Naive thymus-derived CD8-positive, alpha-beta T cell (primary cell): ENCODE data around the gene MRPS30. TPM values are rescaled to one million over a fixed set of nuclear protein-coding genes. Genes with fewer than 3 reads are reported as not detected.
A peak's percentile ranks its signal among the peaks of the same experiment; 100 is the strongest.
"Not testable (repeated sequence)": the region's sequence is repeated elsewhere in the genome, so short reads cannot be mapped to it uniquely, and the experiment has no call there.

ENCODE experiments used
- ATAC-seq, 2 donors: fragments of 150-1000 bp; cut with Tn5 transposase in 1 of 2; sonication (Bioruptor Pico), chemical (Tn5 transposase) in 1 of 2; 1 replicate in 1 of 2; 2 replicates in 1 of 2; pipeline ENCODE4 v1.10.0; 2021; ENCODE audit warnings: mild to moderate bottlenecking in 2 of 2, moderate library complexity in 2 of 2
- POLR2A ChIA-PET: fragments of 350-600 bp; sonication (Branson Sonifier 250); formaldehyde crosslinking; loops from one replicate; lab custom pipeline; 2021; ENCODE audit warnings: antibody characterized with exemption; lab: Charles Lee
- DNase-seq, 10 donors: peaks; one replicate each; pipeline versions ENCODE4 v3.0.0 to v3.0.0-alpha.2; 2020 to 2022
- H3K27ac Mint-ChIP-seq, 10 donors: one replicate each; pipeline ENCODE4 v1.8.0; 2020 to 2022; ENCODE audit warnings: mild to moderate bottlenecking in 10 of 10, mixed read lengths in 10 of 10, moderate library complexity in 4 of 10, inconsistent platforms in 1 of 10
- H3K27me3 Mint-ChIP-seq, 5 donors: one replicate each; pipeline ENCODE4 v1.8.0; 2021 to 2022; ENCODE audit warnings: mixed read lengths in 5 of 5
- H3K36me3 Mint-ChIP-seq, 3 donors: one replicate each; pipeline ENCODE4 v1.8.0; 2020 to 2022; ENCODE audit warnings: mixed read lengths in 3 of 3, mild to moderate bottlenecking in 2 of 3, inconsistent platforms in 1 of 3
- H3K4me1 Mint-ChIP-seq, 4 donors: one replicate each; pipeline ENCODE4 v1.8.0; 2021 to 2022; ENCODE audit warnings: mixed read lengths in 4 of 4
- H3K4me3 Mint-ChIP-seq, 10 donors: one replicate each; pipeline ENCODE4 v1.8.0; 2020 to 2022; ENCODE audit warnings: mild to moderate bottlenecking in 10 of 10, mixed read lengths in 10 of 10, moderate library complexity in 6 of 10, inconsistent platforms in 1 of 10
- H3K9me3 Mint-ChIP-seq, 9 donors: one replicate each; pipeline ENCODE4 v1.8.0; 2020 to 2022; ENCODE audit warnings: mixed read lengths in 9 of 9, mild to moderate bottlenecking in 3 of 9, inconsistent platforms in 1 of 9, moderate library complexity in 1 of 9
- polyA plus RNA-seq, 3 donors: library from polyadenylated mRNA; unstranded; fragments of 300-500 nt; fragmentation: Illumina TruSeq; gene quantifications; one replicate each; pipeline ENCODE4 v1.2.3, GENCODE V29; 2021
- total RNA-seq, 8 experiments: library from RNA in 2 of 8; stranded (reverse) in 2 of 8; gene quantifications; one replicate each; pipeline ENCODE4 v1.2.3 and lab custom pipeline; 2021 to 2026

Gene MRPS30
- total and polyA plus RNA-seq, 5 experiments from 2014 or later: 59.9 to 72.6 (median 63.0) TPM

GRCh38 chr5:44794371-44794770 lies 14.4 kb upstream of the MRPS30 start:
- DNase-seq (no peak), ATAC-seq (no peak)
- peaks cover 8 to 62% (median 28%) of the 10 kb centered on the region in 9 donors for H3K9me3 Mint-ChIP-seq
- POLR2A ChIA-PET: no interaction called here
- no peaks in the 10 kb centered on the region for H3K4me1 Mint-ChIP-seq
- H3K27me3 Mint-ChIP-seq: peaks cover 0 to 4% (median 0%) of the 10 kb centered on the region in 5 donors
- no peak overlapping the region for H3K4me3 Mint-ChIP-seq
- no peak overlapping the region for H3K27ac Mint-ChIP-seq
- peaks cover 3 to 33% (median 25%) of the 10 kb centered on the region in 3 donors for H3K36me3 Mint-ChIP-seq

- ATAC-seq (no peak), DNase-seq (no peak)
- Mint-ChIP-seq H3K36me3 (peaks cover 3 to 33% (median 25%) of the 10 kb centered on the region in 3 donors), H3K4me1 (no peaks in the 10 kb centered on the region), H3K27me3 (peaks cover 0 to 8% (median 0%) of the 10 kb centered on the region in 5 donors), H3K27ac (no peak overlapping the region), H3K4me3 (no peak overlapping the region), H3K9me3 (peaks cover 8 to 57% (median 25%) of the 10 kb centered on the region in 9 donors)
- POLR2A ChIA-PET: no interaction called here
Measured at GRCh38 chr5:44795496-44795895, 13.3 kb upstream of the MRPS30 start.

GRCh38 chr5:44797841-44798240 lies 10.9 kb upstream of the MRPS30 start:
- peaks cover 0 to 8% (median 0%) of the 10 kb centered on the region in 5 donors for H3K27me3 Mint-ChIP-seq
- ATAC-seq (no peak), DNase-seq (no peak)
- peaks cover 0 to 22% (median 18%) of the 10 kb centered on the region in 3 donors for H3K36me3 Mint-ChIP-seq
- H3K27ac Mint-ChIP-seq: no peak overlapping the region
- H3K4me1 Mint-ChIP-seq: no peaks in the 10 kb centered on the region
- H3K9me3 Mint-ChIP-seq: peaks cover 7 to 40% (median 18%) of the 10 kb centered on the region in 9 donors
- no peak overlapping the region for H3K4me3 Mint-ChIP-seq
- POLR2A ChIA-PET: no interaction called here

GRCh38 chr5:44801992-44802391 lies 6.8 kb upstream of the MRPS30 start:
- Mint-ChIP-seq H3K27ac (no peak overlapping the region), H3K36me3 (peaks cover 0 to under 1% (median 0%) of the 10 kb centered on the region in 3 donors), H3K27me3 (peaks cover 0 to 8% (median 2%) of the 10 kb centered on the region in 5 donors), H3K4me3 (no peak overlapping the region), H3K4me1 (no peaks in the 10 kb centered on the region), H3K9me3 (peaks cover 0 to 1% (median 0%) of the 10 kb centered on the region in 9 donors)
- no peak for DNase-seq
- no peak for ATAC-seq
- POLR2A ChIA-PET: no interaction called here

- peaks cover 0 to 1% (median 0%) of the 10 kb centered on the region in 9 donors for H3K9me3 Mint-ChIP-seq
- H3K27ac Mint-ChIP-seq: peak overlapping the region in 1 of 10 donors; percentile 44
- POLR2A ChIA-PET: no interaction called here
- H3K4me1 Mint-ChIP-seq: peaks cover 2 to 32% (median 26%) of the 10 kb centered on the region in 4 donors
- no peak for ATAC-seq
- peaks cover 0 to 7% (median 0%) of the 10 kb centered on the region in 5 donors for H3K27me3 Mint-ChIP-seq
- no peak for DNase-seq
- peaks cover 0 to 10% (median 0%) of the 10 kb centered on the region in 3 donors for H3K36me3 Mint-ChIP-seq
- H3K4me3 Mint-ChIP-seq: no peak overlapping the region
Measured at GRCh38 chr5:44806608-44807007, 2.1 kb upstream of the MRPS30 start.

- ATAC-seq (no peak), DNase-seq (no peak)
- Mint-ChIP-seq H3K9me3 (peaks cover 0 to 1% (median 0%) of the 10 kb centered on the region in 9 donors), H3K4me1 (peaks cover 2 to 35% (median 27%) of the 10 kb centered on the region in 4 donors), H3K36me3 (peaks cover 0 to 14% (median 0%) of the 10 kb centered on the region in 3 donors), H3K4me3 (no peak overlapping the region), H3K27me3 (peaks cover 0 to 5% (median 0%) of the 10 kb centered on the region in 5 donors), H3K27ac (peak overlapping the region in 2 of 10 donors; percentile 2 to 38)
- POLR2A ChIA-PET: no interaction called here
Measured at GRCh38 chr5:44807269-44807668, 1.5 kb upstream of the MRPS30 start.

- POLR2A ChIA-PET: interaction anchor here (1.0 kb wide), 1 partner anchor 1206 kb away, joined by 4 read pairs; no protein-coding TSS in a partner anchor
Measured at GRCh38 chr5:44809215-44809955, 638 bp downstream of the MRPS30 start.

GRCh38 chr5:44809956-44810420 lies 1.2 kb downstream of the MRPS30 start:
- Mint-ChIP-seq H3K9me3 (peaks cover 0 to 1% (median 0%) of the 10 kb centered on the region in 9 donors), H3K27me3 (peaks cover 0 to 4% (median 0%) of the 10 kb centered on the region in 5 donors), H3K4me3 (peak overlapping the region; percentile 90 to 98 (median 94)), H3K4me1 (peaks cover 5 to 39% (median 32%) of the 10 kb centered on the region in 4 donors), H3K27ac (peak overlapping the region; percentile 34 to 99 (median 98)), H3K36me3 (peaks cover 0 to 36% (median 7%) of the 10 kb centered on the region in 3 donors)
- no peak for ATAC-seq
- POLR2A ChIA-PET: interaction anchor here (1.0 kb wide), 1 partner anchor 1207 kb away, joined by 4 read pairs; no protein-coding TSS in a partner anchor
- no peak for DNase-seq

More at GRCh38 chr5:44809215-44809955, 638 bp downstream of the MRPS30 start:
- H3K27ac Mint-ChIP-seq: peak overlapping the region; percentile 95 to 99 (median 98)
- H3K27me3 Mint-ChIP-seq: peaks cover 0 to 5% (median 0%) of the 10 kb centered on the region in 5 donors
- peak overlapping the region; percentile 90 to 98 (median 94) for H3K4me3 Mint-ChIP-seq
- H3K36me3 Mint-ChIP-seq: peaks cover 0 to 30% (median 2%) of the 10 kb centered on the region in 3 donors
- peaks cover 0 to 1% (median 0%) of the 10 kb centered on the region in 9 donors for H3K9me3 Mint-ChIP-seq
- H3K4me1 Mint-ChIP-seq: peaks cover 4 to 39% (median 31%) of the 10 kb centered on the region in 4 donors
- ATAC-seq (peak; percentile 29 to 45), DNase-seq (peak in 9 of 10 donors; percentile 19 to 66 (median 37))

GRCh38 chr5:44814761-44815160 lies 6.0 kb downstream of the MRPS30 start:
- Mint-ChIP-seq H3K27me3 (no peaks in the 10 kb centered on the region), H3K4me1 (peaks cover 7 to 31% (median 26%) of the 10 kb centered on the region in 4 donors), H3K9me3 (no peaks in the 10 kb centered on the region), H3K27ac (peak overlapping the region in 1 of 10 donors; percentile 7), H3K4me3 (no peak overlapping the region), H3K36me3 (peaks cover 3 to 75% (median 16%) of the 10 kb centered on the region in 3 donors)
- POLR2A ChIA-PET: no interaction called here
- no peak for ATAC-seq
- no peak for DNase-seq

- H3K36me3 Mint-ChIP-seq: peaks cover 3 to 64% (median 19%) of the 10 kb centered on the region in 3 donors
- ATAC-seq (no peak), DNase-seq (no peak)
- no peak overlapping the region for H3K4me3 Mint-ChIP-seq
- H3K27ac Mint-ChIP-seq: peak overlapping the region in 1 of 10 donors; percentile 34
- no peaks in the 10 kb centered on the region for H3K9me3 Mint-ChIP-seq
- H3K4me1 Mint-ChIP-seq: peaks cover 2 to 6% (median 4%) of the 10 kb centered on the region in 4 donors
- POLR2A ChIA-PET: no interaction called here
- no peaks in the 10 kb centered on the region for H3K27me3 Mint-ChIP-seq
Measured at GRCh38 chr5:44821164-44821563, 12.4 kb downstream of the MRPS30 start.

- POLR2A ChIA-PET, DNase-seq, H3K27me3 Mint-ChIP-seq, H3K4me3 Mint-ChIP-seq, H3K9me3 Mint-ChIP-seq, H3K27ac Mint-ChIP-seq, ATAC-seq: not testable (repeated sequence)
- H3K4me1 Mint-ChIP-seq: peaks cover 2 to 15% (median 13%) of the 10 kb centered on the region in 4 donors
- peaks cover 0 to 46% (median 16%) of the 10 kb centered on the region in 3 donors for H3K36me3 Mint-ChIP-seq
Measured at GRCh38 chr5:44824662-44825061, 15.9 kb downstream of the MRPS30 start.

GRCh38 chr5:44827681-44828080 lies 18.9 kb downstream of the MRPS30 start:
- POLR2A ChIA-PET: no interaction called here
- ATAC-seq (no peak), DNase-seq (no peak)
- Mint-ChIP-seq H3K4me3 (no peak overlapping the region), H3K27ac (peak overlapping the region in 1 of 10 donors; percentile 43), H3K4me1 (peaks cover 2 to 14% (median 13%) of the 10 kb centered on the region in 4 donors), H3K27me3 (no peaks in the 10 kb centered on the region), H3K36me3 (peaks cover 0 to 23% (median 14%) of the 10 kb centered on the region in 3 donors), H3K9me3 (no peaks in the 10 kb centered on the region)
